OCI-LY7 (cell line): Measurements from ENCODE around the gene CHD9NB. TPM values are rescaled to one million over a fixed set of nuclear protein-coding genes. Genes with fewer than 3 reads are reported as not detected.

Experiments used
- BruUV-seq: library from RNA; stranded (reverse); fragments of 400-500 nt; replicated peaks from 2 replicates; lab custom pipeline; 2021; lab: Mats Ljungman, UMichigan
- CTCF ChIA-PET: fragments of 300-600 bp; sonication (Branson Sonifier 250); formaldehyde crosslinking; loops from one replicate; lab custom pipeline; 2022; ENCODE audit warnings: antibody characterized with exemption; ENCODE audit not compliant: unreplicated experiment; lab: Charles Lee
- POLR2A ChIA-PET: fragments of 300-600 bp; sonication (Branson Sonifier 250); formaldehyde crosslinking; loops from one replicate; lab custom pipeline; 2022; ENCODE audit warnings: antibody characterized with exemption; lab: Charles Lee
- DNase-seq: peaks from one replicate; pipeline ENCODE4 v3.0.0-alpha.2; 2015; ENCODE audit warnings: low spot score
- H2AFZ ChIP-seq: fragments of 200-600 bp; sonication (generic), shearing (Covaris generic); 2 replicates; pipeline ENCODE4 v1.6.1; 2014; ENCODE audit warnings: mild to moderate bottlenecking, antibody characterized with exemption, low read length, moderate library complexity
- H3K27ac ChIP-seq: fragments of 200-600 bp; sonication (generic); 2 replicates; pipeline ENCODE4 v1.5.1; 2014; ENCODE audit warnings: mixed run types, low read depth, mild to moderate bottlenecking, moderate library complexity, low read length, inconsistent platforms; ENCODE audit not compliant: poor library complexity, severe bottlenecking
- H3K36me3 ChIP-seq: fragments of 200-600 bp; sonication (generic); 2 replicates; pipeline ENCODE4 v1.6.1; 2014; ENCODE audit warnings: mild to moderate bottlenecking, antibody characterized with exemption, low read length, moderate library complexity, mixed read lengths; ENCODE audit not compliant: insufficient read depth
- H3K4me1 ChIP-seq: fragments of 200-600 bp; sonication (generic); 2 replicates; pipeline ENCODE4 v1.5.1; 2014; ENCODE audit warnings: mild to moderate bottlenecking, low read length; ENCODE audit not compliant: insufficient read depth, poor library complexity, severe bottlenecking
- H3K4me2 ChIP-seq: fragments of 200-600 bp; sonication (generic); 2 replicates; pipeline ENCODE4 v1.6.1; 2014; ENCODE audit warnings: mild to moderate bottlenecking, low read length
- H3K4me3 ChIP-seq: fragments of 200-600 bp; sonication (generic); 2 replicates; pipeline ENCODE4 v1.5.1; 2014; ENCODE audit warnings: mild to moderate bottlenecking, low read depth, low read length; ENCODE audit not compliant: poor library complexity, severe bottlenecking
- H3K79me2 ChIP-seq: fragments of 200-600 bp; sonication (generic); 2 replicates; pipeline ENCODE4 v1.6.1; 2016; ENCODE audit warnings: low read depth, mild to moderate bottlenecking, low read length, moderate library complexity, mixed read lengths; ENCODE audit not compliant: insufficient read depth
- H3K9me2 ChIP-seq: fragments of 200-600 bp; sonication (generic); 2 replicates; pipeline ENCODE4 v1.6.1; 2016; ENCODE audit warnings: mild to moderate bottlenecking, low read length, mixed read lengths; ENCODE audit not compliant: insufficient read depth
- H3K9me3 ChIP-seq: fragments of 200-600 bp; sonication (generic); 2 replicates; pipeline ENCODE4 v1.6.1; 2014; ENCODE audit warnings: mild to moderate bottlenecking, mixed run types, low read length, mixed read lengths
- H4K20me1 ChIP-seq: fragments of 200-600 bp; sonication (generic); 2 replicates; pipeline ENCODE4 v1.6.1; 2014; ENCODE audit warnings: mild to moderate bottlenecking, antibody characterized with exemption, low read length, moderate library complexity, mixed read lengths; ENCODE audit not compliant: insufficient read depth
- EZH2phosphoT487 ChIP-seq: fragments of 200-600 bp; sonication (generic); IDR thresholded peaks from 2 replicates; pipeline ENCODE4 v1.6.1; 2018; ENCODE audit warnings: low read depth, borderline replicate concordance, mild to moderate bottlenecking, mixed run types, antibody characterized with exemption, low read length, moderate library complexity, mixed read lengths
- intact Hi-C: fragments of 100-400 bp; cut with micrococcal nuclease; formaldehyde crosslinking; loops from one replicate; pipeline ENCODE4 v1.10.0; 2022; ENCODE audit not compliant: unreplicated experiment
- total RNA-seq, 2 experiments: library from RNA; depleted of rRNA in 1 of 2; stranded (reverse); fragments of >200 nt in 1 of 2; shearing (Covaris generic) in 1 of 2; gene quantifications; 2 replicates each; pipeline ENCODE4 v1.2.3, GENCODE V29; 2014 to 2022
- TF ChIP-seq, protein P1 (sequence below): fragments of 200-600 bp; sonication (generic); conservative IDR thresholded peaks from 2 replicates; pipeline ENCODE4 v1.5.1; 2014; ENCODE audit warnings: mild to moderate bottlenecking, antibody characterized with exemption, low read length, moderate library complexity, mixed read lengths

Gene CHD9NB
- total RNA-seq, 2 experiments from 2014 or later = not detected

DNA sequence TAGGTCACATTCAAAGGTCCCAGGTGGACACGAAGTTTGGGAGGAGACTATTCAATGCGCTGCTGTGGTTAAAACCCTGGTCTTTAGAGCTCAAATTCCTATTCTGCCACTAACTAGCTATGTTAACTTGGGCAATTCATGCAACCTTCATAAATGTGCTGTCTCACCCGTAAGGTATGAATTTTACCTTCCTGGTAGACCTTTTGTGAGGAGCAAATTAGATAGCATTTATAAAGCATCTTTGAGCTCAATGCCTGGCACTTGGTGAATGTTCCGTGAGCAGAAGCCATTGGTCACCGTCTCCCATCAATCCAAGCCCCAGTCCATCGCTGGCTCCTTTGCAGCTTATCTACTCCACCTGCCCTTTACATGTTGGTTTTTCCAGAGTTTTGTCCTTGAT, 16.6 kb downstream of the CHD9NB start:
- intact Hi-C loops = no loop called here
- H3K4me3 ChIP-seq = no peak overlapping the region
- no peak for TF ChIP-seq EZH2phosphoT487
- TF ChIP-seq, protein P1, sequence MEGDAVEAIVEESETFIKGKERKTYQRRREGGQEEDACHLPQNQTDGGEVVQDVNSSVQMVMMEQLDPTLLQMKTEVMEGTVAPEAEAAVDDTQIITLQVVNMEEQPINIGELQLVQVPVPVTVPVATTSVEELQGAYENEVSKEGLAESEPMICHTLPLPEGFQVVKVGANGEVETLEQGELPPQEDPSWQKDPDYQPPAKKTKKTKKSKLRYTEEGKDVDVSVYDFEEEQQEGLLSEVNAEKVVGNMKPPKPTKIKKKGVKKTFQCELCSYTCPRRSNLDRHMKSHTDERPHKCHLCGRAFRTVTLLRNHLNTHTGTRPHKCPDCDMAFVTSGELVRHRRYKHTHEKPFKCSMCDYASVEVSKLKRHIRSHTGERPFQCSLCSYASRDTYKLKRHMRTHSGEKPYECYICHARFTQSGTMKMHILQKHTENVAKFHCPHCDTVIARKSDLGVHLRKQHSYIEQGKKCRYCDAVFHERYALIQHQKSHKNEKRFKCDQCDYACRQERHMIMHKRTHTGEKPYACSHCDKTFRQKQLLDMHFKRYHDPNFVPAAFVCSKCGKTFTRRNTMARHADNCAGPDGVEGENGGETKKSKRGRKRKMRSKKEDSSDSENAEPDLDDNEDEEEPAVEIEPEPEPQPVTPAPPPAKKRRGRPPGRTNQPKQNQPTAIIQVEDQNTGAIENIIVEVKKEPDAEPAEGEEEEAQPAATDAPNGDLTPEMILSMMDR = no peak
- H4K20me1 ChIP-seq = no peaks in the 10 kb centered on the region
- H3K4me2 ChIP-seq = no peak overlapping the region
- H3K27ac ChIP-seq = no peak overlapping the region
- ChIA-PET POLR2A (no interaction called here), CTCF (no interaction called here)
- DNase-seq = no peak
- no peaks in the 10 kb centered on the region for H3K36me3 ChIP-seq
- no TSS peak for BruUV-seq
- H3K79me2 ChIP-seq = no peaks in the 10 kb centered on the region
- H3K4me1 ChIP-seq = no peaks in the 10 kb centered on the region
- H3K9me3 ChIP-seq = no peaks in the 10 kb centered on the region
- no peak overlapping the region for H2AFZ ChIP-seq
- no peaks in the 10 kb centered on the region for H3K9me2 ChIP-seq

GRCh38 chr16:53035176-53035942, 17.3 kb downstream of the CHD9NB start:
- Histone ChIP-seq H2AFZ (no peak overlapping the region), H3K79me2 (no peaks in the 10 kb centered on the region), H3K4me3 (no peak overlapping the region), H3K27ac (no peak overlapping the region), H4K20me1 (no peaks in the 10 kb centered on the region), H3K4me2 (no peak overlapping the region), H3K9me3 (no peaks in the 10 kb centered on the region), H3K9me2 (no peaks in the 10 kb centered on the region), H3K4me1 (no peaks in the 10 kb centered on the region), H3K36me3 (no peaks in the 10 kb centered on the region)
- CTCF ChIA-PET = no interaction called here
- POLR2A ChIA-PET = no interaction called here
- intact Hi-C loops = no loop called here
- DNase-seq = no peak
- TF ChIP-seq, protein P1 = no peak
- no peak for TF ChIP-seq EZH2phosphoT487
- no TSS peak for BruUV-seq

- Histone ChIP-seq H2AFZ (no peak overlapping the region), H3K4me1 (no peaks in the 10 kb centered on the region), H3K4me2 (no peak overlapping the region), H3K27ac (no peak overlapping the region), H3K9me2 (no peaks in the 10 kb centered on the region), H3K4me3 (no peak overlapping the region), H4K20me1 (no peaks in the 10 kb centered on the region), H3K79me2 (no peaks in the 10 kb centered on the region), H3K36me3 (no peaks in the 10 kb centered on the region), H3K9me3 (no peaks in the 10 kb centered on the region)
- POLR2A ChIA-PET = no interaction called here
- DNase-seq = no peak
- intact Hi-C loops = no loop called here
- BruUV-seq = no TSS peak
- CTCF ChIA-PET = no interaction called here
- TF ChIP-seq, protein P1 = no peak
Observed at GRCh38 chr16:53034306-53034705, 18.4 kb downstream of the CHD9NB start.
